ENCODE data around the gene BCAR3.

GRCh38 chr1:93628681-93629080, 53.0 kb downstream of the BCAR3 start:
- TF ChIP-seq, protein P1, sequence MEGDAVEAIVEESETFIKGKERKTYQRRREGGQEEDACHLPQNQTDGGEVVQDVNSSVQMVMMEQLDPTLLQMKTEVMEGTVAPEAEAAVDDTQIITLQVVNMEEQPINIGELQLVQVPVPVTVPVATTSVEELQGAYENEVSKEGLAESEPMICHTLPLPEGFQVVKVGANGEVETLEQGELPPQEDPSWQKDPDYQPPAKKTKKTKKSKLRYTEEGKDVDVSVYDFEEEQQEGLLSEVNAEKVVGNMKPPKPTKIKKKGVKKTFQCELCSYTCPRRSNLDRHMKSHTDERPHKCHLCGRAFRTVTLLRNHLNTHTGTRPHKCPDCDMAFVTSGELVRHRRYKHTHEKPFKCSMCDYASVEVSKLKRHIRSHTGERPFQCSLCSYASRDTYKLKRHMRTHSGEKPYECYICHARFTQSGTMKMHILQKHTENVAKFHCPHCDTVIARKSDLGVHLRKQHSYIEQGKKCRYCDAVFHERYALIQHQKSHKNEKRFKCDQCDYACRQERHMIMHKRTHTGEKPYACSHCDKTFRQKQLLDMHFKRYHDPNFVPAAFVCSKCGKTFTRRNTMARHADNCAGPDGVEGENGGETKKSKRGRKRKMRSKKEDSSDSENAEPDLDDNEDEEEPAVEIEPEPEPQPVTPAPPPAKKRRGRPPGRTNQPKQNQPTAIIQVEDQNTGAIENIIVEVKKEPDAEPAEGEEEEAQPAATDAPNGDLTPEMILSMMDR (IDR thresholded peaks at IDR 0.05): no peak
- no peak for TF ChIP-seq POLR2A (IDR thresholded peaks at IDR 0.05)
